Skeletal muscle satellite cell (primary cell): ENCODE measurements around the gene ARHGAP10. TPM values are rescaled to one million over a fixed set of nuclear protein-coding genes. Genes with fewer than 3 reads are reported as not detected.
A peak's percentile ranks its signal among the peaks of the same experiment; 100 is the strongest.

Experiments used
- H3K27me3 ChIP-seq: 2 replicates; pipeline ENCODE4 v1.7.0; 2013; ENCODE audit warnings: low read length; ENCODE audit not compliant: control insufficient read depth, insufficient read depth
- H3K36me3 ChIP-seq: 2 replicates; pipeline ENCODE4 v1.7.0; 2013; ENCODE audit warnings: mild to moderate bottlenecking, control low read depth, low read length; ENCODE audit not compliant: insufficient read depth
- H3K4me1 ChIP-seq: 2 replicates; pipeline ENCODE4 v1.7.0; 2013; ENCODE audit warnings: low read length; ENCODE audit not compliant: control insufficient read depth, insufficient read depth
- H3K4me2 ChIP-seq: 2 replicates; pipeline ENCODE4 v1.7.0; 2013; ENCODE audit warnings: mild to moderate bottlenecking, low read length
- H3K4me3 ChIP-seq: 2 replicates; pipeline ENCODE4 v1.7.0; 2013; ENCODE audit warnings: low read length
- H3K9ac ChIP-seq: 2 replicates; pipeline ENCODE4 v1.7.0; 2013; ENCODE audit warnings: mild to moderate bottlenecking, low read depth, low read length, moderate library complexity
- H3K9me3 ChIP-seq: replicated peaks from 2 replicates; pipeline ENCODE4 v1.7.0; 2013; ENCODE audit warnings: mild to moderate bottlenecking, control low read depth, low read length
- total RNA-seq: library from RNA; depleted of rRNA; stranded (reverse); fragments of >200 nt; gene quantifications from 2 replicates; pipeline ENCODE4 v1.2.3, GENCODE V29; 2012; rRNA removed

The ARHGAP10 gene, protein sequence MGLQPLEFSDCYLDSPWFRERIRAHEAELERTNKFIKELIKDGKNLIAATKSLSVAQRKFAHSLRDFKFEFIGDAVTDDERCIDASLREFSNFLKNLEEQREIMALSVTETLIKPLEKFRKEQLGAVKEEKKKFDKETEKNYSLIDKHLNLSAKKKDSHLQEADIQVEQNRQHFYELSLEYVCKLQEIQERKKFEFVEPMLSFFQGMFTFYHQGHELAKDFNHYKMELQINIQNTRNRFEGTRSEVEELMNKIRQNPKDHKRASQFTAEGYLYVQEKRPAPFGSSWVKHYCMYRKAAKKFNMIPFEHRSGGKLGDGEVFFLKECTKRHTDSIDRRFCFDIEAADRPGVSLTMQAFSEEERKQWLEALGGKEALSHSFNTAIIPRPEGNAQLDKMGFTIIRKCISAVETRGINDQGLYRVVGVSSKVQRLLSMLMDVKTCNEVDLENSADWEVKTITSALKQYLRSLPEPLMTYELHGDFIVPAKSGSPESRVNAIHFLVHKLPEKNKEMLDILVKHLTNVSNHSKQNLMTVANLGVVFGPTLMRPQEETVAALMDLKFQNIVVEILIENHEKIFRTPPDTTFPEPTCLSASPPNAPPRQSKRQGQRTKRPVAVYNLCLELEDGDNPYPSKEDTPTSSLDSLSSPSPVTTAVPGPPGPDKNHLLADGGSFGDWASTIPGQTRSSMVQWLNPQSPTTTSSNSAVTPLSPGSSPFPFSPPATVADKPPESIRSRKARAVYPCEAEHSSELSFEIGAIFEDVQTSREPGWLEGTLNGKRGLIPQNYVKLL
- 29.7 and 33.5 TPM in 2 replicates for total RNA-seq

DNA sequence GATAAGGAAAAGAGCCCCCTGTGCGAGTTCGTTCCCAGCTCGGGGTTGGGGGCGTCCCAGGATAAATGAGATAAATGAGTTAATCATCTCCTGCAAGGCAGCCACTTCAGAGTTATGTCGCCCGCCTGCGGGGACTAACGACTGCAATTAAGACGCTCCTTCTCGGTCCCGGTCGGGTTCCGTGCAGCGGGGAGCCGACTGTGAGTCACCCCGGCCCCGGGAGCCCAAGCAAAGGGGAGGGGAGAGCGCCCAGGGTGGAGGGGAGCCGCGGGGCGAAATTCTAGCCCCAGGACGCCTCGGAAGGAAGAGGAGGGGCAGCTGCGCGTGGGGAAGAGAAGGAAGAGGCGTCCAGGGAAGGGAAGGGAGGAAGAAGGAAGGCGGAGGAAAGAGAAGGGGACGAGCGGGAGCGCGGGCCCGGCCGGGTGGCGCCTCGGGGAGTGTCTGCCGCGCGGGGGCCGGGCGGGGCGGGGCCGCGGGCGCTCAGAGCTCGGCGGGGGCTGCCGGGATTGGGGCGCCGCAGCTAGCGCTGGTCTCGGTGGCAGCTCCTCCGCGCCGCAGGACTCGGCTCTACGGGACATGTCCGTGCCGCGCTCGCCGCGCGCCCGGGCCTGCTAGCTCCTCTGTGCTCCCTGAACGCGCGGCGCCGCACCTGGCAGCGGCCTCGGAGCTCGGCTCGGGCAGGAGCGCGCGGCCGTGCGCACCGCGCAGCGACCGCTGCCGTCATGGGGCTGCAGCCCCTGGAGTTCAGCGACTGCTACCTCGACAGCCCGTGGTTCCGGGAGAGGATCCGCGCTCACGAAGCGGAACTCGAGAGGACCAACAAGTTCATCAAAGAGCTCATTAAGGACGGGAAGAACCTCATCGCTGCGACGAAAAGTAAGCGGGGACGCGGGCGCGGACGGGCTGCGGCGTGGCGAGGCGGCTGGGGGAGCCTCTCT is at the start of gene ARHGAP10:
ARHGAP10 (plus strand) TSS at position 509 of the 938 bp plus-strand sequence; CDS start at position 723, 214 bp downstream.
- Histone ChIP-seq H3K4me1 (peaks cover 37% of the 10 kb centered on the region), H3K4me2 (peak within 1 kb of the TSS; percentile 92), H3K36me3 (no peaks in the 10 kb centered on the region)

DNA sequence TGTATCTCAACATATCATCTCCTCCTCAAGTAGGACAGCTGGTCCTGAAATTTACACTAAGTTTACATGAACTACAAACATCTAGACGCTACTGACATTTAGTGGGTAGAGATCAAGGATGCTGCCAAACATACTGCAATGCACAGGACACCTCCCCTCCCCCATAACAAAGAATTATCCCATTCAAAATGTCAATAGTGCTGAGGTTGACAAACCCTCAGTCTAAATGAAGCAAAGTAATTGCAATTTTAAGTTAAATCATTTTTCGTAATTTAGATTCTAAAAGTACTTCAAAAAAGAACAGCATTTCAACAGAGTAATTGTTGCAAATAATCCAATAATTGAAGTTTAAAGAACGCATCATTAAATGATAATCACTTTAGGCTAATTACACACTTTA is 49.1 kb upstream of the ARHGAP10 start:
- H3K4me3 ChIP-seq = peak overlapping the region; percentile 90
- peaks cover 10% of the 10 kb centered on the region for H3K36me3 ChIP-seq
- peak overlapping the region; percentile 96 for H3K9ac ChIP-seq
- no peaks in the 10 kb centered on the region for H3K9me3 ChIP-seq
- H3K27me3 ChIP-seq = no peaks in the 10 kb centered on the region
- H3K4me2 ChIP-seq = peak overlapping the region; percentile 98
- H3K4me1 ChIP-seq = peaks cover 17% of the 10 kb centered on the region

More for the DNA sequence above, at the start of gene ARHGAP10:
- Histone ChIP-seq H3K4me3 (peak within 1 kb of the TSS; percentile 98), H3K9ac (peak within 1 kb of the TSS; percentile 94), H3K27me3 (no peaks in the 10 kb centered on the region), H3K9me3 (no peaks in the 10 kb centered on the region)

DNA sequence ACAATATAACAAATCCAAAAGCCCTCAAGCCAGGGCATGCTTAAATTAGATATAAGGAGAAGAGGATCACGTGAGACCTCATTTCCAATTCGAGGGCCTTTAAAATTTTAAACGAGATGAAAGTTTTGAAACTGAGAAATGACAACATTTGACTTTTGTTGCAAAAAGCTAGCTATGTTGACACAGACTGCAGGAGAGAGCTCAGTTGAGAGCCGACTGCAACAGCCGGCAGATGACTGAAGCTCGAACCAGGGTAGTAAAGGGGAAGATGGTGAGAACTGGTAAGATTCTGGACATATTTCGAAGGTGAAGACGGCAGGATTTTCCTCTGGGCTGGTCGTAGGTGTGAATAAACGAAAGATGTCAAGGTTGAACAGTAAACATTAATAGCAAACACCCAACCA is 48.7 kb upstream of the ARHGAP10 start:
- H3K4me3 ChIP-seq = peak overlapping the region; percentile 90

DNA sequence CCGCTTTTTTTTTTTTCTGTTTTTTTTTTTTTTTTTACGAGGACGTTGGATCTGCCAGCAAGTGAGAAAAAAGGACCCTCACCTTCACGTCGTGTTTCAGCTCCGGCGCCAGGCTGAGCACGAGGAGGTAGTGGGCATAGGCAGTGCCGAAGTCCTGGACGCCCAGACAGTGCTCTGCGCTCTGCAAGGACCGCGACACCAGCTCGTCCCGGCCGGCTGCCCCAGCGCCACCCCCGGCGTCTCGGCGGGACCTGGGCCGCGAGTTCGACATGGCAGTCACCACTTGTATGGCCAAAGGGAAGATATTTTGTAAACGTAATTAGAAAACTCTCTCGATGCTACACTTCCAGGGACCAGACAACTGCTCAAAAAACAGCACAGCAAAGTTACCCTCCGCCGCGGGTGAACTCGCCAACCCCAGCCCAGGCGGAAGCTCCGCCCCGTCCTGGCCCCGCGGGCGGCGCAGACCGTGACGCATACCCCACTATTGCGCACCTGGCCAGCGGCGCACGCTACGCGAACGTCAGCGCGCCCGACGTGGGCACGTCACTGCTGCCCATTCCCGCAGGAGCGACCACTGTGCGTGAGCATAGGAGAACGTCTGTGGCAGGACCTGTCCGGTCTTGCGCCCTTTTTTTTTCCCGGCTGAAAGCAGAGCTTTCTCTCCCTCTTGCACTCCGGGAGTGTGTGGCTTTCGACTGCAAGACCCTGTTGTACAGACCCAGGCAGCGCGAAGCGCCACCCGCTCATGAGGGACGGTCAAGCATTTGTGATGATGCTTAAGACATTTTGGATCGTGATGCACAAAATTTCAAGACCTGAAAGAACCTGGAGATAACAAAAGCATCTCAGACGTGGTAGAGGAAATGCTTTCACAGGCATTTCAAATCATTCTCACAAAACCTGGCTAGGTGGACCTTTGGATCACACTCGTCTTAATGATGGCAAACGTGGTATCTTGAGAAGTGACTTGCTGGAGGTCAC is 47.9 kb upstream of the ARHGAP10 start, which contains the start of gene PRMT9:
PRMT9 (minus strand) TSS at position 447 of the 984 bp plus-strand sequence; CDS start at position 271, 176 bp downstream.
- peaks cover 9% of the 10 kb centered on the region for H3K4me1 ChIP-seq
- peak within 1 kb of the TSS; percentile 96 for H3K9ac ChIP-seq
- H3K27me3 ChIP-seq = no peaks in the 10 kb centered on the region
- H3K4me3 ChIP-seq = peak within 1 kb of the TSS; percentile 90
- no peaks in the 10 kb centered on the region for H3K9me3 ChIP-seq
- H3K4me2 ChIP-seq = peak within 1 kb of the TSS; percentile 98
- peaks cover 3% of the 10 kb centered on the region for H3K36me3 ChIP-seq

More for the DNA sequence above, 48.7 kb upstream of the ARHGAP10 start:
- H3K36me3 ChIP-seq = peaks cover 10% of the 10 kb centered on the region
- H3K4me1 ChIP-seq = peaks cover 14% of the 10 kb centered on the region
- H3K27me3 ChIP-seq = no peaks in the 10 kb centered on the region
- no peaks in the 10 kb centered on the region for H3K9me3 ChIP-seq
- H3K9ac ChIP-seq = peak overlapping the region; percentile 96
- H3K4me2 ChIP-seq = peak overlapping the region; percentile 98

DNA sequence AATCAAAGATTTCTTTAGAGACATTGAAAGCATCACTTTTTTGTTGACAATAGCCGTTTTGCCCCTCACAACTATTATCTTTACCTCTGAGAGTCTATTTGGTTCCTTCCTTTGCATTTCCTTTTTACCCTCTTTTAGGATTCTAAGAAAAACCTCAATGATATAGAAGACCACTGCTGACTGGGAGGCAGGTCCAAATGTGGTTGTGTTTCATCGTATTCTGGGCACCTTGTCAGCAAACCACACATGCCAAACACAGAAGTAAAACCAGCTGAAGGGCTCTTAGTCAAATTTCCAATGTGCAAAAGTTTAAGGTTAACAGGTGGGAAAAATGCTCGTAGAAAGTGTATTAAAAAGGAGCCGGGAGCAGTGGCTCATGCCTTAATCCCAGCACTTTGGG is 42.8 kb upstream of the ARHGAP10 start:
- H3K9ac ChIP-seq = no peak overlapping the region

DNA sequence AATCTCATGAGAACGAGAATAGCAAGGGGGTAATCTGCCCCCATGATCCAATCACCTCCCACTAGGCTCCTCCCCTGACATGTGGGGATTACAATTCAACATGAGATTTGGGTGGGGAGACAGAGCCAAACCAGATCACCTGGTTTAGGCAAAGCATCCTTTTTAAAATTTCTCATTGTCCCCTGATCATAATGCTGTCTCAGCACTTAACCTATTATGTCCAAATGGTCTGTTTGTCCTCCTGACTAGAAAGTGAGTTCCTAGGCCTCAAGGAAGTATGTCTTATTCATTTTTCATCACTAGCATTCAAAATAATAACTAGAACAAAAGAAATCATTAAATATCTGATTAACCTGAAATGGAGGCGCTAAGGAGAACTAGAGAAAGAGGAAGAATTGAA is 40.1 kb upstream of the ARHGAP10 start:
- H3K4me2 ChIP-seq = no peak overlapping the region
- no peaks in the 10 kb centered on the region for H3K36me3 ChIP-seq
- no peaks in the 10 kb centered on the region for H3K4me1 ChIP-seq
- H3K4me3 ChIP-seq = no peak overlapping the region
- no peak overlapping the region for H3K9ac ChIP-seq
- H3K27me3 ChIP-seq = peaks cover 3% of the 10 kb centered on the region
- H3K9me3 ChIP-seq = no peaks in the 10 kb centered on the region

More for the DNA sequence above, 42.8 kb upstream of the ARHGAP10 start:
- no peaks in the 10 kb centered on the region for H3K9me3 ChIP-seq
- H3K4me2 ChIP-seq = no peak overlapping the region
- H3K4me1 ChIP-seq = peaks cover 5% of the 10 kb centered on the region
- no peak overlapping the region for H3K4me3 ChIP-seq
- no peaks in the 10 kb centered on the region for H3K36me3 ChIP-seq
- H3K27me3 ChIP-seq = no peaks in the 10 kb centered on the region

DNA sequence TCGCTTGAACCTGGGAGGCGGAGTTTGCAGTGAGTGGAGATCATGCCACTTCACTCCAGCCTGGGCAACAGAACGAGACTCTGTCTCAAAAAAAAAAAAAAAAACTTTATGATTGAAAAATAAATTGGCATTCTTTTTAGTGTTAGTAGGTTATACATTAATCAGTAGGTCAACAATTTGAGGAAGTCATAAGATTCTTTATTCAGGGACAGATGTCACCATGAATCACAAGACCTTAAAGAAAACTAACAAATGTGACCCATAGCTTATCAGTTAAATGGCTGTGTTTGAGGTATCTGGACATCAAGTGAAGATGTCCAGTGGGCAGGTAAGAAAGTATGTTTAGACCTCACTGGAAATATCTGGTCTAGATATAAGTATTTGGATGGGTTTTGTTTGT is 38.7 kb upstream of the ARHGAP10 start:
- Histone ChIP-seq H3K4me1 (no peaks in the 10 kb centered on the region), H3K9ac (no peak overlapping the region), H3K4me2 (no peak overlapping the region), H3K9me3 (no peaks in the 10 kb centered on the region), H3K27me3 (peaks cover 8% of the 10 kb centered on the region), H3K36me3 (no peaks in the 10 kb centered on the region), H3K4me3 (no peak overlapping the region)

DNA sequence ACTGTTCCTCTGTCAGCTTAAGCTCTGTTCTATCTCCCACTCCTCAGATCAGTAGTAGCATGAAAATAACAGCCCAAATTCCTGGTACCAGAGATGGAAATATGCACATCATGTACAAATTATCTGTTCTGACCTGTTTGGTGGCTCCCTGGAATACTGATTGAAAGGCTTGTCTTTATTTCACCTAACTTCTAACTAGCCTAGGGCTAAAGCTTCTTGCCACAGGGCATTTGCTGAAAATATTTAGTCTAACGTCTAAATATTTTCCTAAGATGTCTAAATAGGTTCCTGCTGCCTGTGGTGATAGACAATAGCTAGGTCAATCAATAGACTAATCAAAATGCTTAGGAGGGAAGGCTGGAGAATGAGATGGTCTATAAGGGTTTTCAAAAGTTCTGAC is 35.0 kb upstream of the ARHGAP10 start:
- Histone ChIP-seq H3K36me3 (no peaks in the 10 kb centered on the region), H3K9ac (no peak overlapping the region), H3K4me1 (no peaks in the 10 kb centered on the region), H3K4me2 (no peak overlapping the region), H3K9me3 (no peaks in the 10 kb centered on the region), H3K4me3 (no peak overlapping the region), H3K27me3 (peaks cover 8% of the 10 kb centered on the region)

DNA sequence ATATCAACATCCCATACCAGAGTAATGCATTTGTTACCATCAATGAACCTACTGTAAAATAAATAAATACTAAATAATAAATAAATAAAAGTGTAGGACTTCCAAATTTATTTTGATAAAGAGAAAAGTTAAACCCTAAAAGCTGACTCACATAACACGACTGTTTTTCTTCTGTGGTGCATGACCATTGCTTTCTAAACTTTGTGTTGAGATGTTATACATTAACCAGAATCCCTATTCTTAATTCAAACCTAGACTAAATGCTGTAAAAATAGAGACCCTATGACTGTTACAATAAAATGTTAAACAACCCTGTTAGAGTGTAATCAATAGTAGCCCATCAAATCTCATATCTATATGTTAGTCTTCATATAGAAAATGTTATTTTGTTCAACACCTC is 27.0 kb upstream of the ARHGAP10 start:
- H3K4me3 ChIP-seq = no peak overlapping the region
- H3K9me3 ChIP-seq = no peaks in the 10 kb centered on the region
- H3K27me3 ChIP-seq = no peaks in the 10 kb centered on the region
- H3K9ac ChIP-seq = no peak overlapping the region
- no peaks in the 10 kb centered on the region for H3K4me1 ChIP-seq
- H3K36me3 ChIP-seq = no peaks in the 10 kb centered on the region
- no peak overlapping the region for H3K4me2 ChIP-seq
